Smooth muscle cell (in vitro differentiated cells): ENCODE data around the gene CLDN3. TPM values are rescaled to one million over a fixed set of nuclear protein-coding genes. Genes with fewer than 3 reads are reported as not detected.

Source experiments
- DNase-seq: peaks from one replicate; lab custom pipeline; 2025; ENCODE audit not compliant: unreplicated experiment; lab: John Stamatoyannopoulos, UW
- H2AFZ ChIP-seq: fragments of 200-600 bp; sonication (generic); 2 replicates; pipeline ENCODE4 v1.6.0; 2016; ENCODE audit warnings: antibody characterized with exemption, low read depth, mild to moderate bottlenecking
- H3F3A ChIP-seq: fragments of 200-600 bp; sonication (generic); 2 replicates; pipeline ENCODE4 v1.6.0; 2017; ENCODE audit warnings: antibody characterized with exemption, low read depth
- H3K27ac ChIP-seq: fragments of 200-600 bp; sonication (generic); 2 replicates; pipeline ENCODE4 v1.5.1; 2016; ENCODE audit warnings: low read depth, mild to moderate bottlenecking
- H3K27me3 ChIP-seq: fragments of 200-600 bp; sonication (generic); 2 replicates; pipeline ENCODE4 v1.6.1; 2016; ENCODE audit warnings: low read depth, mild to moderate bottlenecking
- H3K36me3 ChIP-seq: fragments of 200-600 bp; sonication (generic); 2 replicates; pipeline ENCODE4 v1.5.1; 2016; ENCODE audit warnings: low read depth
- H3K4me1 ChIP-seq: fragments of 200-600 bp; sonication (generic); 2 replicates; pipeline ENCODE4 v1.5.1; 2016; ENCODE audit warnings: low read depth
- H3K4me2 ChIP-seq: fragments of 200-600 bp; sonication (generic); 2 replicates; pipeline ENCODE4 v1.6.0; 2016; ENCODE audit warnings: mild to moderate bottlenecking
- H3K4me3 ChIP-seq: fragments of 200-600 bp; sonication (generic); 2 replicates; pipeline ENCODE4 v1.5.1; 2016; ENCODE audit warnings: mild to moderate bottlenecking
- H3K79me2 ChIP-seq: fragments of 200-600 bp; sonication (generic); 2 replicates; pipeline ENCODE4 v1.6.0; 2016; ENCODE audit warnings: low read depth, mild to moderate bottlenecking
- H3K9ac ChIP-seq: fragments of 200-600 bp; sonication (generic); 2 replicates; pipeline ENCODE4 v1.6.0; 2016; ENCODE audit warnings: low read depth
- H3K9me3 ChIP-seq: fragments of 200-600 bp; sonication (generic); replicated peaks from 2 replicates; pipeline ENCODE4 v1.5.1; 2016; ENCODE audit warnings: low read depth
- H4K20me1 ChIP-seq: fragments of 200-600 bp; sonication (generic); 2 replicates; pipeline ENCODE4 v1.6.0; 2016; ENCODE audit warnings: low read depth
- WGBS: methylation state at CpG from one replicate; pipeline ENCODE4 v1.1.7; 2016; ENCODE audit warnings: low lambda C conversion rate; 5-methylcytosine and 5-hydroxymethylcytosine counted together
- polyA plus RNA-seq: library from polyadenylated mRNA; unstranded; fragments of >200 nt; fragmentation: Nextera tagmentation; extraction: Ambion mirVana; gene quantifications from 2 replicates; pipeline ENCODE4 v1.2.1, GENCODE V29; 2016
- total RNA-seq: library from RNA; depleted of rRNA; stranded (reverse); fragments of >200 nt; gene quantifications from 2 replicates; pipeline ENCODE4 v1.2.3, GENCODE V29; 2014
- TF ChIP-seq, protein P1 (sequence below): fragments of 200-600 bp; sonication (generic); IDR thresholded peaks from 2 replicates; pipeline ENCODE4 v1.5.1; 2017; ENCODE audit warnings: borderline replicate concordance, mild to moderate bottlenecking, antibody characterized with exemption; ENCODE audit not compliant: insufficient read depth, poor library complexity, severe bottlenecking

CLDN3 gene
- total and polyA plus RNA-seq, 2 experiments from 2014 or later = 0.16 TPM; not detected in 1

DNA sequence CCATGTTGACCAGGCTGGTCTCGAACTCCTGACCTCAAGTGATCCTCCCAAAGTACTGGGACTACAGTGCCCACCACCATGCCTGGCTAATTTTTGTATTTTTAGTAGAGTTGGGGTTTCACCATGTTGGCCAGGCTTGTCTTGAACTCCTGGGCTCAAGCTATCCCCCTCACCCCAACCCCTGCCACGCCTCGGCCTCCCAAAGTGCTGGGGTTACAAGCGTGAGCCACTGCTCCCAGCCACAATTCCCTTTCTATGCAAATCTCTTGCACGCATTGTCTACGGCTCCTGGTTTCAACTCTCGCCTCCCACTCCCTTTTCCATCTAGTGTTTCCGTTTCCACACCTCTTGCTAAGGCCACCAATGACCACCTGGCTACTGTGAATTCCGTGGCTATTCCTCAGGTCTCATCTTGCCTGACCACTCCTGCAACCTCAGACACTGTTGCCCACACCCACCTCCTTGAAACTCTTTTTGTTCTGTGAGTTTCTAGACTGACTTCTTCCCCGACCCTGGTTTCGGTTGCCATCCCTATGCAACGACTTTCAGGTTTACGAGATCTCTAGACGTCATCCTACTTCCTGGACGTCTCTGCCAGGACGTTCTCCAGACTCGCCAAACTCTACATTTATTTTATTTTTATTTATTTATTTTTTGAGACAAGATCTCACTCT, 3.4 kb downstream of the CLDN3 start:
- H3K27me3 ChIP-seq = peaks cover 42% of the 10 kb centered on the region
- no peak overlapping the region for H3K9ac ChIP-seq
- no peak overlapping the region for H3K4me2 ChIP-seq
- TF ChIP-seq, protein P1, sequence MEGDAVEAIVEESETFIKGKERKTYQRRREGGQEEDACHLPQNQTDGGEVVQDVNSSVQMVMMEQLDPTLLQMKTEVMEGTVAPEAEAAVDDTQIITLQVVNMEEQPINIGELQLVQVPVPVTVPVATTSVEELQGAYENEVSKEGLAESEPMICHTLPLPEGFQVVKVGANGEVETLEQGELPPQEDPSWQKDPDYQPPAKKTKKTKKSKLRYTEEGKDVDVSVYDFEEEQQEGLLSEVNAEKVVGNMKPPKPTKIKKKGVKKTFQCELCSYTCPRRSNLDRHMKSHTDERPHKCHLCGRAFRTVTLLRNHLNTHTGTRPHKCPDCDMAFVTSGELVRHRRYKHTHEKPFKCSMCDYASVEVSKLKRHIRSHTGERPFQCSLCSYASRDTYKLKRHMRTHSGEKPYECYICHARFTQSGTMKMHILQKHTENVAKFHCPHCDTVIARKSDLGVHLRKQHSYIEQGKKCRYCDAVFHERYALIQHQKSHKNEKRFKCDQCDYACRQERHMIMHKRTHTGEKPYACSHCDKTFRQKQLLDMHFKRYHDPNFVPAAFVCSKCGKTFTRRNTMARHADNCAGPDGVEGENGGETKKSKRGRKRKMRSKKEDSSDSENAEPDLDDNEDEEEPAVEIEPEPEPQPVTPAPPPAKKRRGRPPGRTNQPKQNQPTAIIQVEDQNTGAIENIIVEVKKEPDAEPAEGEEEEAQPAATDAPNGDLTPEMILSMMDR = no peak
- no peaks in the 10 kb centered on the region for H4K20me1 ChIP-seq
- no peaks in the 10 kb centered on the region for H3K79me2 ChIP-seq
- H2AFZ ChIP-seq = no peak overlapping the region
- no peak for DNase-seq
- 83% methylated on average over 17 of the region's 17 CpGs for WGBS
- no peaks in the 10 kb centered on the region for H3K4me1 ChIP-seq
- no peaks in the 10 kb centered on the region for H3F3A ChIP-seq
- H3K4me3 ChIP-seq = no peak overlapping the region
- no peaks in the 10 kb centered on the region for H3K36me3 ChIP-seq
- H3K27ac ChIP-seq = no peak overlapping the region
- no peaks in the 10 kb centered on the region for H3K9me3 ChIP-seq

DNA sequence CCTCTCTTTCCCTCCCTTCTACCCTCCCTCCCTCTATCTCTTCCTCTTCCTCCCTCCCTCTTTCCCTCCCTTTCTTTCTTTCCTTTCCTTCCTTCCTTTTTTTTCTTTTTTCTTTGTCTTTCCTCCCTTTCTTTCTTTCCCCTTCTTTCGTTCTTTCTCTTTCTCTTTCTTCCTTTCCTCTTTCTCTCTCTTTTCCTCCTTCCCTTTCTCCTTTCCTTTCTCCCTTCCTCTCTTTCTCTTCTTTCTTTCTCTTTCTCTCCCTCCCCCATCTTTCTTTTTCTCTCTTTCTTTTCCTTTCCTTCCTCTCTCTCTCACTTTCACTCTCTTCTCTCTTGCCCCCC, 7.4 kb downstream of the CLDN3 start:
- Histone ChIP-seq H3K27ac (no peak overlapping the region), H3K4me1 (no peaks in the 10 kb centered on the region)
- WGBS = 79% methylated on average over 1 of the region's 1 CpG

DNA sequence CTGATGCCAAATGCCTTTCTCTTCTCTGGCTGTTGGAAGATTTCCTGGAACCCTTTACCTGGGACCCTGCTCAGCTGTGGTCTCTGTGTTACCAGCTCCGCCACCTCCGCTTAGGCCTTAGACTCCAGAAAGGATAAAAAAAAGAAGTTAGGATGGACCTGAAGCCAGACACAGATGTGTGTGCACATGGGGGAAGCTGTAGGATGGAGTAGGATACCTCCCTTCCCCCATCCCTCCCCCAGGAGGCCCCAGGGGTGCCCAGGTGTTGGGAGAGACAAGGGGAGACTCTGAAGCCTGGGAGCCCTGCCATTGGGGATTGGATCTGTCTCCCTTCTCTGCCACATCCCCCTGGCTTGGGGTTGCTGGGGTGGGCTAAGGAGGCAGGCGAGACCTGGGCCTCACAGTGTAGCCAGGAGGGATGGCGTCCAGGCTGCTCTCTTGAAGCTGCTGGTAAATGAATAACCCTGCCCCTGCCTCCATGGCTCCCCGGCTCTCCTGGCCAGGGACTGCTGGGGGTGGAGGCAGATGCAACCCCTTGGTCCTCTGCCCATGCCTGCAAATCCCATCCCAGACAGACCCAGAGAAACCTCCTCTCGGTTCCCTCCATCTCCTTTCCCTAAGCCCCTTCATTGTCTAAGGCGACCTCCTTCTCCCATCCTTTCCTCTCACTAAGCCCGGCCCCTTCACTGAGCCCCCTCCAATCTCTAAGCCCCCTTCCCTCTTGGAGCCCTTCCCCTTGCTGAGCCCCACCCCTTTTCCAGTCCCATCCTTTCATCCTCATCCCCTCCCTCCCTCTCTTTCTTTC, 8.0 kb downstream of the CLDN3 start:
- 78% methylated on average over 8 of the region's 8 CpGs for WGBS
- Histone ChIP-seq H3K27me3 (peaks cover 2% of the 10 kb centered on the region), H2AFZ (no peak overlapping the region), H3K4me2 (no peak overlapping the region), H3K36me3 (no peaks in the 10 kb centered on the region), H3K79me2 (no peaks in the 10 kb centered on the region), H4K20me1 (no peaks in the 10 kb centered on the region), H3K4me3 (no peak overlapping the region), H3K9ac (no peak overlapping the region), H3F3A (no peaks in the 10 kb centered on the region), H3K9me3 (no peaks in the 10 kb centered on the region), H3K27ac (no peak overlapping the region), H3K4me1 (no peaks in the 10 kb centered on the region)
- no peak for DNase-seq
- TF ChIP-seq, protein P1 = no peak

More for the DNA sequence above, 7.4 kb downstream of the CLDN3 start:
- Histone ChIP-seq H3F3A (no peaks in the 10 kb centered on the region), H3K4me2 (no peak overlapping the region), H3K27me3 (peaks cover 7% of the 10 kb centered on the region), H3K9ac (no peak overlapping the region), H2AFZ (no peak overlapping the region), H3K9me3 (no peaks in the 10 kb centered on the region), H3K4me3 (no peak overlapping the region), H3K36me3 (no peaks in the 10 kb centered on the region), H3K79me2 (no peaks in the 10 kb centered on the region), H4K20me1 (no peaks in the 10 kb centered on the region)
- TF ChIP-seq, protein P1 = no peak
- DNase-seq = no peak
